Measurements from ENCODE around the gene PPFIBP1. TPM values are rescaled to one million over a fixed set of nuclear protein-coding genes. Genes with fewer than 3 reads are reported as not detected.

The PPFIBP1 gene
- total and polyA plus RNA-seq, 2 of the 4 experiments (the other 2 are of a cell fraction): 30.4 to 72.2 TPM

DNA sequence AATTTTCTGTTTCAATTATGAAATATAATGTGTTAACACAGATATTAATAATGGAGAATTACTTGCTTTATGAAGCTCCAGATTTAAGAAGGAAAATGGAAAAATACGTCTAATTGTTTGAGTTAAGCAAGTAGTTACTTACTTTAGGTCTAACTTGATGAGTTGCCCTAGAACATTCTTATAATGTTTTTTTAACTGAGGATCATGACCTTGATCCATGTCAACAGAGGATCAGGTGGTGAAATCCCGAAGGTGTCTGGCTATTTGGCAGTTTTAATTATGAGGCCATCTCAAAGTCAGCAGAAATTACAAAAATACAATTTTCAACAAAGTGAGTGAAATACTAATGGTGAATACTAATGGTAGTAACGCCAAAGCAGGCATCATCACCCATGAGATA lies 115.3 kb downstream of the PPFIBP1 start:
- H4K20me1 ChIP-seq (ENCODE audit: insufficient read depth, low read length): no peaks in the 10 kb centered on the region
- no TSS peak for BruUV-seq (replicated peaks)
- no peaks in the 10 kb centered on the region for H3K9me3 ChIP-seq (ENCODE audit: control insufficient read depth, insufficient read depth, low read length)
- no peak overlapping the region for H3K4ac ChIP-seq (ENCODE audit: low read depth, low read length)
- no peaks in the 10 kb centered on the region for H3K36me3 ChIP-seq (ENCODE audit: control insufficient read depth, insufficient read depth, low read length)
- WGBS, 2 experiments (ENCODE audit: extremely low coverage in 2 of 2, insufficient read length in 1 of 2): no CpG with 5 or more reads among the region's 3 CpGs
- no peak overlapping the region for H3K14ac ChIP-seq (replicated peaks; ENCODE audit: low read depth, low read length)
- H2BK20ac ChIP-seq (ENCODE audit: low read depth, low read length): no peak overlapping the region
- no peak overlapping the region for H4K5ac ChIP-seq (ENCODE audit: low read depth, low read length)
- intact Hi-C loops (cut with micrococcal nuclease) (loop anchor here (5.0 kb wide), 1 partner anchor 202 kb away; no protein-coding TSS in a partner anchor), dilution Hi-C loops (cut with HindIII; ENCODE audit: low sequenced_read_pairs, unreplicated experiment) (no loop called here), in situ Hi-C loops (cut with MboI; ENCODE audit: low sequenced_read_pairs) (loop anchor here (5.0 kb wide), 1 partner anchor 202 kb away; no protein-coding TSS in a partner anchor)
- H3K9ac ChIP-seq (ENCODE audit: low read depth, low read length): no peak overlapping the region
- POLR2A ChIA-PET (ENCODE audit: unreplicated experiment): no interaction called here
- H2AK5ac ChIP-seq (ENCODE audit: low read depth, low read length): no peak overlapping the region
- H2BK5ac ChIP-seq (ENCODE audit: low read depth, low read length, poor library complexity, severe bottlenecking): no peak overlapping the region
- no peak overlapping the region for H2BK120ac ChIP-seq (ENCODE audit: low read depth, low read length)
- peaks cover 6% of the 10 kb centered on the region for H3K4me1 ChIP-seq (ENCODE audit: control insufficient read depth, insufficient read depth, low read length)
- H3K79me1 ChIP-seq (ENCODE audit: low read depth in 1 of 2, low read length in 2 of 2): peaks cover 15 to 38% of the 10 kb centered on the region in 2 experiments; a peak in 3 of 4 replicates
- H3K23ac ChIP-seq (ENCODE audit: low read depth, low read length): no peak overlapping the region
- CTCF ChIA-PET: no interaction called here
- H2AFZ ChIP-seq (replicated peaks; ENCODE audit: low read length, poor library complexity): no peak overlapping the region
- no peak for TF ChIP-seq FOS (IDR thresholded peaks at IDR 0.05; ENCODE audit: low read depth, low read length)
- TF ChIP-seq, protein P1, sequence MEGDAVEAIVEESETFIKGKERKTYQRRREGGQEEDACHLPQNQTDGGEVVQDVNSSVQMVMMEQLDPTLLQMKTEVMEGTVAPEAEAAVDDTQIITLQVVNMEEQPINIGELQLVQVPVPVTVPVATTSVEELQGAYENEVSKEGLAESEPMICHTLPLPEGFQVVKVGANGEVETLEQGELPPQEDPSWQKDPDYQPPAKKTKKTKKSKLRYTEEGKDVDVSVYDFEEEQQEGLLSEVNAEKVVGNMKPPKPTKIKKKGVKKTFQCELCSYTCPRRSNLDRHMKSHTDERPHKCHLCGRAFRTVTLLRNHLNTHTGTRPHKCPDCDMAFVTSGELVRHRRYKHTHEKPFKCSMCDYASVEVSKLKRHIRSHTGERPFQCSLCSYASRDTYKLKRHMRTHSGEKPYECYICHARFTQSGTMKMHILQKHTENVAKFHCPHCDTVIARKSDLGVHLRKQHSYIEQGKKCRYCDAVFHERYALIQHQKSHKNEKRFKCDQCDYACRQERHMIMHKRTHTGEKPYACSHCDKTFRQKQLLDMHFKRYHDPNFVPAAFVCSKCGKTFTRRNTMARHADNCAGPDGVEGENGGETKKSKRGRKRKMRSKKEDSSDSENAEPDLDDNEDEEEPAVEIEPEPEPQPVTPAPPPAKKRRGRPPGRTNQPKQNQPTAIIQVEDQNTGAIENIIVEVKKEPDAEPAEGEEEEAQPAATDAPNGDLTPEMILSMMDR (conservative IDR thresholded peaks at IDR 0.05; ENCODE audit: low read depth, low read length): no peak
- no peak for TF ChIP-seq NFE2L2 (IDR thresholded peaks at IDR 0.05; ENCODE audit: low read depth, low read length)
- TF ChIP-seq MXI1 (IDR thresholded peaks at IDR 0.05; ENCODE audit: borderline replicate concordance, low read depth, low read length): no peak
- no peak for TF ChIP-seq RFX5 (IDR thresholded peaks at IDR 0.05; ENCODE audit: low read depth, low read length)
- TF ChIP-seq CEBPB (IDR thresholded peaks at IDR 0.05; ENCODE audit: low read depth, low read length): no peak
- TF ChIP-seq, protein P2, sequence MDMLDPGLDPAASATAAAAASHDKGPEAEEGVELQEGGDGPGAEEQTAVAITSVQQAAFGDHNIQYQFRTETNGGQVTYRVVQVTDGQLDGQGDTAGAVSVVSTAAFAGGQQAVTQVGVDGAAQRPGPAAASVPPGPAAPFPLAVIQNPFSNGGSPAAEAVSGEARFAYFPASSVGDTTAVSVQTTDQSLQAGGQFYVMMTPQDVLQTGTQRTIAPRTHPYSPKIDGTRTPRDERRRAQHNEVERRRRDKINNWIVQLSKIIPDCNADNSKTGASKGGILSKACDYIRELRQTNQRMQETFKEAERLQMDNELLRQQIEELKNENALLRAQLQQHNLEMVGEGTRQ (IDR thresholded peaks at IDR 0.05; ENCODE audit: low read depth, low read length): no peak
- TF ChIP-seq MAFK (IDR thresholded peaks at IDR 0.05; ENCODE audit: low read depth, low read length): no peak
- TF ChIP-seq CHD1 (IDR thresholded peaks at IDR 0.05; ENCODE audit: low read depth, low read length): no peak
- TF ChIP-seq BHLHE40 (IDR thresholded peaks at IDR 0.05; ENCODE audit: low read depth, low read length): no peak
- no peak for TF ChIP-seq SMC3 (IDR thresholded peaks at IDR 0.05; ENCODE audit: low read depth, low read length)
- H3K4me2 ChIP-seq (ENCODE audit: low read depth, low read length): no peak overlapping the region
- DNase-seq: no peak
- H2BK15ac ChIP-seq (ENCODE audit: low read depth, low read length): no peak overlapping the region
- no peaks in the 10 kb centered on the region for H3K27me3 ChIP-seq (ENCODE audit: control insufficient read depth, insufficient read depth, low read length)
- no peak overlapping the region for H3K4me3 ChIP-seq (ENCODE audit: insufficient read depth, low read depth, low read length)
- H3K27ac ChIP-seq (ENCODE audit: insufficient read depth, low read length): no peak overlapping the region
- H3K56ac ChIP-seq (ENCODE audit: extremely low read depth, insufficient read depth, low read length): no peak overlapping the region
- ATAC-seq (ENCODE audit: low read depth): no peak
- H3K18ac ChIP-seq (ENCODE audit: low read depth, low read length): peak overlapping the region; percentile 86; the same call in 1 of the 2 replicates
- H3K9me1 ChIP-seq (ENCODE audit: insufficient read depth, low read length): no peaks in the 10 kb centered on the region
- H2AK9ac ChIP-seq (replicated peaks; ENCODE audit: low read depth, low read length, poor library complexity): no peak overlapping the region
- no peak overlapping the region for H4K91ac ChIP-seq (ENCODE audit: insufficient read depth, low read depth, low read length)
- no peak overlapping the region for H4K8ac ChIP-seq (ENCODE audit: low read depth in 2 of 2, low read length in 2 of 2)

All from IMR-90 (cell line).